GM18867 (cell line): Measurements from ENCODE around the gene UST.

Experiments used
- ATAC-seq: cut with Tn5 transposase; IDR thresholded peaks from one replicate; pipeline ENCODE4 v1.9.1; 2021; ENCODE audit warnings: mild to moderate bottlenecking, moderate library complexity; ENCODE audit not compliant: unreplicated experiment

Gene UST

GRCh38 chr6:149053848-149054558, 307.2 kb downstream of the UST start:
- peak; percentile 5 for ATAC-seq

DNA sequence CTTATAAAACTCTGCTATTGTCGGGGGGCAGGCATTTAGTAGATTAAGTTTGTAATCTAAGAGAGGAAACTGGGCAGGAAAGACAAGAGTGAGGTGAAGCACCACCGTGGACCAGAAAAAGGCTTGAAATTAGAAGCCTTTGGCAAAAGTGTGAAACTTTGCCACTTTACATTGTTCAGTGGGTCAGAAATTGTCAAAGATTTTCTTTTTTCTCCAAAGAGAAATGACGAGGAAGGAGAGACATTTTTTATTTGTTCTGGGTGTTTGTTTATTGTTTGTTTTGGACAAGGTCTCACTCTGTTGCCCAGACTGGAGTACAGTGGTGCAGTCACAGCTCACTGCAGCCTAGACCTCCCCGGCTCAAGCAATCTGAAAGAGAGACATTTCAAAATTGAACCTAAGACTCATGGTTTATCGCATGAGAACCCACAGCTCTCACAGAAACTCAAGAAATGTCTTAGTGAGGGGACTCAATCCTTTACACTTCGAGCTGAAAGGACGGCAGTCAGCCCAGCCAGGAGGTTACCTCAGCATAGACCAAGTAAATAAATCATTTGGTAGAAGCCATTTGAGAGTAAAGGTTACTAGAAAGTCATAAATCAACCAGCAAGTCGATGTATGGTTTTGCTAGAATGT, 307.8 kb downstream of the UST start:
- ATAC-seq: peak; percentile 82

GRCh38 chr6:149055195-149055899, 308.5 kb downstream of the UST start:
- ATAC-seq: peak; percentile 32

DNA sequence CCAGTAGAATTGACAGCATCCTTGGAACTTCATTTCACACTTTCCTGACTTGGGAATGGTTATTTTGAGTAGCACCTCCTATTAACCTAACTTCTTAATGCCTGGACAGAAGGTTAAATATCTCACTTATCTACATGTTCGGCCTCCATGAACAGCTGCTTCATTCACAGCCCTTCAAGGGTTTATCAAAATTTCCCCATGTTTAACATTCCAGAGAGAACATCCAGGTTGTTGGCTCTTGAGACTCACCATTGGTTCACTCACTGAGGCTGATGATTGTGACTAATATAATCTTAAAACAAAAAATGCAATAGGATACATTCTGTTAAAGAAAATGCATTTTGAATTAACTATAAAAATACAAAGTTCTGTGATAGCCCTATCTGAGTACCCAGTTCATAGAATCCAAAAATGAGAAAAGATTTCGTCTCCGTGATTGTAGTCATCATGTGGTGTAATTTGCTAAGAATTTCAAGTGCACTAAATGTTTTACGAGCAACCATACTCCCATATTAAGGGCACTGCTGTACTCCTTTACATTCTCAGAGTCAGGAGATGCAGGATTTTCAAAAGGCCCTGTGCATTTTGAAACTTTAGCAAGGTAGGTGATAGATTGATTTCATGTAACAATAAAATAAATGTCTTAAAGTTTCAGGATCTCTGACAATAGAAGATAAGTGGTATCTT, 310.1 kb downstream of the UST start:
- ATAC-seq: no peak

DNA sequence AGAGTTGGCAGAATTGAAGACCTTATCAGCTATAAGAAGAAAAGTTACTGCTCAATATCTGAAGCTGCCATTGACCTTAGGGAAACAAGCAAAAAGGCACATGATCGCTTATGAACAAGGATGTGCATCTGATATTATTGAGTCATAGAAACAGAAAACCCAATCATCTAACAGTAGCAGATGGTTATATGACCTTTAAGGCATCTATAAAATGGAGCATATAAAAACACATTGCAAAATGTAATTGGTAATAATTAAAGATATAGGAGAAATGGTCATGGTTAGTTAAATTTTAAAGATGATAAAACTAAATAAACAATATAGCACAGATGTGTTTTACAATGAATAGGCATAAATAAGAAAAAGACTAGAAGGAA, 310.6 kb downstream of the UST start:
- no peak for ATAC-seq

- no peak for ATAC-seq
Measured at GRCh38 chr6:149059557-149059956, 312.7 kb downstream of the UST start.

DNA sequence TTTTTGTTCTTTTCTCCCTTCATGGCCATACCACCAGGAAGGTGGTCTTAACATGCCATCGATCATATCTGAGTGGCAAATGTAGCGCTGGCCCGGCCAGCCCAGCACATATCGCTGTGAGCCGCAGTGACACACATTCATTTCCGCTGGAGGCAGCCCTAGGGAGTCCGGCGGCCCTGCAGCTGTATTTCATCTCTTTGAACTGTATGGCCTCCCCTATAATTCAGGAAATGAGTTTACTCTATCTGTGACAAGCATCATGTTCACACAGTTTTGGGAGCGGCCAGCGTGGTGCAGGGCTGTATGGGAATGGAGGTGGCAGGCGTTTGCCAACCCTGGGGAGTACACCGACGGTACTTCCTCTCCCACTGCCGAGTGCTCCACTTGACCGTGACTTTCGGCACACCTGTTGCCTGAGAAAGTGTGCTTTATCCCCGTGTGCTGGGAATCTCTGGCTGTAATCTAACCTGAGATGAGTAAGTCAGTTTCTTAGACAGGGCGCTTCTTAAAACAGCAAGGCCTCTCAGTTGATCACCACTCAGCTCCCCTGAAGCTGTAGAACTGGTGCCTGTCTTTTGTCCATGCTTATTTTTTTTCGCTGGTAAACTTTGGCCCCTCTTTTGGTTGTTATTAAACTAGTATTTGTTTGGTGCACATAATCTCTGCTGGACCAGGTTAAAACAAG, 313.6 kb downstream of the UST start:
- ATAC-seq: peak; percentile 78

DNA sequence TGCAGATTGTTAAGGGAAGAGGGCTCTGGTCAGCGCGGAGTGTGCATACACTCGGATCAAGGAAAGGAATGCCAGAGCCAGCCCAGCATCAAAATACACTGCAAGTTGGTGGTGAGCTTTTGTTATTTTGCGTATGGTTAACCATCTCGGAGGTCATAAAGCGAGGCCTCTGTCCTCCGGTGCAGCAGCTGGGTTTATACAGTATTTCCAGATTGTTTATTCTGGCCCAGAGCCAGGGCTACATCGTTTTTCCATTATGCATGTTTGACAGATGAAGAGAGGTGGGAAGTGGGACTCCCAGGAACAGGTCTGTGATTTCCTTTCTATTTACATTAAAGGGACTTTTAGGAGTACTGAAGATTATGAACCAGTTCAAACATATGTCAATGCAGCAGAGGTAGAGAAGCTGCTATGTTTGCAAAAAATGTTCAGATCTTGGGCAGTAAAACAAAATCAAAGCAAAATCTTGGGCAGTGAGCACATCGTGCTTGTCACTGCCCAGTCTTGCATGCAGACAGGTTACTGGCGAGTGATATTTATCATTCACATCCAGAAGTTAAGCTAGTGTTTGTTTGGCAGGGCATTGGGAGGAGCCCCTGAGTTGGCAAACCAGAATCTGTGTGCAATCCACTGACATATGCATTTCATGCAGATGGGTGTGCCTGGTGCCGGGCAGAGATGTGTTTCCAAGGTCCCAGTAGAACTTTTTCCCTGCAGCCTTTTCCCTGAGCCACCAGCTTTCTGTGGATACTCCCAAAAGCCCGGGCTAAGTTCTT, 314.3 kb downstream of the UST start:
- no peak for ATAC-seq

DNA sequence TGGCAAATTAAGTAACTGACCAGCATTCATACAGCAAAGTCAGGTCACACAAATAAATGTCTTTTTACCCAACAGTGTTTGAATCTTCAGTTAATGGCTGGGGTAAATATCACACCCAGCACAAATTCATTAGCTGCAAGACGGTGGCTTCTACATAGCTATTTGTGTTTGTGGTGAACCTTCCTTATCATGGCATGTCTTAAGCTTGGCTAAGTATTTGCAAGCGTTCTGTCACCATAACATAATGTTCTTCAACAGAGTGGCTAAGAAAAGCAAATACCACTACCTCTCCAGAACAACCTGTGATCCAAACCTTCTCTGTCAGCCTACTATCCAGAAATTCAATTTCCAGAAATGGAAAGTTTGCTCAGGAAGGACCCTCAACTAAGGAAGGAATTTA, 315.1 kb downstream of the UST start:
- ATAC-seq: no peak

- ATAC-seq: no peak
Measured at GRCh38 chr6:149062653-149063348, 316.0 kb downstream of the UST start.

DNA sequence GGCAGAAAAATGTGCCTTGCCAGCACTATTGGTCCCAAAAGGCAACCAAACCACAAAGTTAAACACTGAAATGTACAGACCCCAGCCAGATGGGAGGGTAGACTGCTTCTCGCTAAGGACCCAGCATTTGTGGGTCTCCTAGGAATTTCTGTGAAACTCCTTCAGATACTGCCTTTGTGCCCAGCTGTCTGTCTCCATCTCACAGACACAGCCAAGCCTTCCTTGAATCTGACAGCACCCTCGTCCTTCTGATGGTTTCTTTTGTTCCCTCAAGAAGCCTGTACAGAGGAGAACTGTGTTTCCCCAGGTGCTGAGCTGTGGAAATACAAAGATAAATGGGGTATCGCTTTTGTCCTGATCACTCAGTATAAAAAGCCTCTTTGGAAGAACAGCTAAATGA, 316.6 kb downstream of the UST start:
- no peak for ATAC-seq

GRCh38 chr6:149064001-149064659, 317.3 kb downstream of the UST start:
- ATAC-seq: no peak

GRCh38 chr6:149064660-149065015, 317.8 kb downstream of the UST start:
- no peak for ATAC-seq

DNA sequence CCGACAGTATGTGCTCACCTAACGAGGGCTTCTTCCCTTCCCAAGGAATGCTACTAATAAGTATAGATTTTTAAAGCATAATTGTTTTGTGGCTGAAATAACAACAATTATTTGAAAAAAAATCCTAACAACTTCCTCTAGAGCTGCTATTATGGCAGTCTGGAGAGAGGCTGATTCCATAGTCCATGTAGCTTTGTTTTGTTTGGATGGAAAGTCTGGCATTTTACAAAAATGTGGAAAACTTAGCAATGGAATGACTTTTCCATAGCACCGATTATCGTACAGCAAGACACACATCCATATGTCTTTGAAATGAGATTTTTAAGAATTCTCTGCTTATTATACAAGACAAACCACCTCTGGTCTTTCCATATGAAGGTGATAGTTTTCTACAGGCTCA, 318.3 kb downstream of the UST start:
- no peak for ATAC-seq

DNA sequence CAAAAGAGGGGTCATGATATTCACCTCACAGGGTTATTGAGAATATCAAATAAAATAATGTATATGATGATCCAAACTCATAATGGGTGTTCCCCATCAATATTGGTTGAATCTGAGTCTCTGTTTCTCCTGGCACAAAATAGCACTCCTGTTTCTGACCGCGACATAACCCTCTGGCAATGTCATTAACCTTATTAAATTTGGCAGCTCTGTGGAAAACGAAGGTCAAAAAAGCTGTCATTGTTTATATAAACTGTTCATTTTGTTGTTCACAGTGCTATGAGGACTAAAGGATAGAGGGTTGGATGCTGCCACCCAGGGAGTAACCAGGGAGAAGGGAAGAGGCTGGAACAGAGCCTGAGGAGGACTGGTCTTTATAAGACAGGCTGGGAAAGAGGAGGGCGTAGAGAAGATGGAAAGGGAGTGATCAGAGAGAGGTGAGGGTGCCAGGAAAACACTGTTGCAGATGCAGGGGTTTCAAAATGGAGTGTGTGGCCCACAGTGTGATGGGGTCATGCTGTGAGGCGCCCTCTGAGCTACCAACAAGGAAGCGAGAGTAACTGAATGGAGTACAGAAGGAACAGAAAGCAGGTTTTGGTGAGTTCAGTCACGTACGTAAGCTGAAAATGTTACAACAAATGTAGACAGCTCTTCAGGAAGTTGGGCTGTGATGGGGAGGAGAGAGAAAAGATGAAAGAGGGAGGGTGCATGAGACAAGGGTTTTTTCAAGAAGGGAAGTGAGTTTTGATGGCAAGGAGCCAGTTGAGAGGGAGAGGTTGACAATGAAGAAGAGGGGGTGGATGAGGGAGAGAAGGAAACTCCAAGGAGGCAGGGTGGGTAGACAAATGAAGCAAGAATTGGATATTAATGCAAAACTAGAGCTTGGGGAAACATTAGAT, 319.1 kb downstream of the UST start:
- ATAC-seq: peak; percentile 99

GRCh38 chr6:149071997-149072396, 325.2 kb downstream of the UST start:
- ATAC-seq: no peak

- ATAC-seq: no peak
Measured at GRCh38 chr6:149074832-149075258, 328.0 kb downstream of the UST start.
